ENCODE results near the gene IQSEC1.

GRCh38 chr3:13062647-13063046 lies 10.6 kb downstream of the IQSEC1 start:
- TF ChIP-seq CTCF (IDR thresholded peaks at IDR 0.05) (no peak), POLR2A (IDR thresholded peaks at IDR 0.05) (no peak)

Measured in Peyer's patch (tissue), 4 donors.